ENCODE results near the gene GRPEL1. TPM values are rescaled to one million over a fixed set of nuclear protein-coding genes. Genes with fewer than 3 reads are reported as not detected.

GRPEL1 gene
- total RNA-seq, 1 experiment from 2014 or later = 47.3 TPM

DNA sequence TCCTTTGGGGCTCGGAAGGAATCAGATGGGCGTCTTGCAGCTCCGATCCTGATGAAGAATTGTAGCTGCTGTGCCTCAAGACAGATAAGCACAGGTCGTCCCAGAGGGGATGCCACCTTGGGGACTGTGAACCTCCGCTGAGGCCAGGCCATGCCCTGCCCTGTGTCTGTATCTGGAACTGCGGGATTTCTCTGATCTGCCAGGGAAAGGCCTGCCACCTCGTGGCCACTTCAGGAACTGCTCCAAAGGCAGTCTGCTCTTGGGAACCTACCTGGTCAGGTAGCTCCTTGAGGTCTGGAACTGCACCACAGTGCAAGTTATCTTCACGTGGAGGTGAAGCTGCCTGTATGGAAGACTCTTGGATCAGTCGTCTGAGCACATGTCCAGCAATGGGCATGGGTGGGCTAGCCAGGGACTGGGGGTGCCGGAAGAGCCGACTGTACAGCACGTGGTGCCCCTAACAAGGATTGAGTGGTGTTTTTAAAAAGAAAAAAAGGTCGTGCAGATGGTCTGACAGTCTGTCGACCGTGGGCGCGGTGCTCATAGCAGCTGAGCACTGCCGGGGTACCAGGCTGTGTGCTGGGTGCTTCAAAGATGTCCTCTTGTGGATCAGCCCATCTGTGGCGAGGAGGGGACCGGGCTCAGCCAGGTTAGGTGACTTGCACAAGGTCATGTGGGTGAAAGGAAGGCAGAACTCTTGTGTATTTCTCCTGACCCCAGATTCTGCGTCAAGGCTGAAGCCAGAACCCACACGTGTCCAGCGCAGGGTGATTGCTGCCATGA lies 3.1 kb upstream of the GRPEL1 start:
- Mint-ChIP-seq H3K27ac (ENCODE audit: unreplicated experiment) (peak overlapping the region; percentile 43), H3K4me3 (ENCODE audit: unreplicated experiment) (peak overlapping the region; percentile 22), H3K27me3 (ENCODE audit: insufficient read depth, unreplicated experiment) (no peaks in the 10 kb centered on the region), H3K9me3 (ENCODE audit: unreplicated experiment) (no peaks in the 10 kb centered on the region), H3K36me3 (ENCODE audit: insufficient read depth, unreplicated experiment) (peaks cover 22% of the 10 kb centered on the region), H3K4me1 (ENCODE audit: low read depth, unreplicated experiment) (peaks cover 8% of the 10 kb centered on the region)
- Histone ChIP-seq H3K27me3 (replicated peaks; ENCODE audit: control insufficient read depth, insufficient read depth, low read length) (no peaks in the 10 kb centered on the region), H3K4me3 (ENCODE audit: low read depth, low read length) (no peak overlapping the region), H3K36me3 (ENCODE audit: control insufficient read depth, insufficient read depth, low read length) (no peaks in the 10 kb centered on the region), H3K4me1 (peaks cover 9% of the 10 kb centered on the region; the same call in 1 of the 2 replicates), H3K9me3 (no peaks in the 10 kb centered on the region)
- ChIA-PET POLR2A (no interaction called here), CTCF (interaction anchor here (0.5 to 3.7 kb wide), 26 partner anchors 12 to 1357 kb away, joined by 3 to 39 read pairs (median 4); partner anchors contain the start of genes MRFAP1L1, TADA2B and TBC1D14)
- peak; percentile 92 to 94 for TF ChIP-seq CTCF (IDR thresholded peaks at IDR 0.05; ENCODE audit: insufficient read depth in 1 of 2, low read depth in 1 of 2, low read length in 1 of 2, severe bottlenecking in 1 of 2, unreplicated experiment in 1 of 2)
- peak; percentile 87 to 93 for DNase-seq
- BruUV-seq (replicated peaks) = no TSS peak
- intact Hi-C loops (cut with micrococcal nuclease; ENCODE audit: unreplicated experiment) = loop anchor here (1.0 to 5.0 kb wide), 4 partner anchors 32 to 179 kb away; no protein-coding TSS in a partner anchor

DNA sequence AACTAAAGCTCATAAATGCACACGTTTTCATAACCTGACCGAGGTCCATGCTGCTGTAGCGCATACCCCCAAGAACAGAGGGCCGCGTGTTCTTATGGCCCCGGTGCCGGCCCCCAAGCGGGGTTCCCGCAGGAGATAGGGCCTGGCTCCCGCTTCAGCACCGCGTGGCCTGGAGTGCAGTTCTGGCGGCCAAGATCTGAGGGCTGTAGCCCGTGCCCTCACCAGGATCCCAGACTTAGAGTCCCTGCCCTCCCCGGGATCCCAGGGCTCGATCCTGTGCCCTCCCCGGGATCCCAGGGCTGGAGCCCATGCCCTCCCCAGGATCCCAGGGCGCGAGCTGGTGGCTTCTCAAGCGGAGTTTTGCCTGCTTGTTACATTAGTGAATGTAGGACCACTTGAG lies 1.0 kb upstream of the GRPEL1 start:
- no TSS peak for BruUV-seq (replicated peaks)
- Histone ChIP-seq H3K4me1 (peaks cover 9% of the 10 kb centered on the region; the same call in 1 of the 2 replicates), H3K4me3 (ENCODE audit: low read depth, low read length) (peak overlapping the region; percentile 77), H3K27me3 (replicated peaks; ENCODE audit: control insufficient read depth, insufficient read depth, low read length) (no peaks in the 10 kb centered on the region), H3K9me3 (no peaks in the 10 kb centered on the region), H3K36me3 (ENCODE audit: control insufficient read depth, insufficient read depth, low read length) (peaks cover under 1% of the 10 kb centered on the region; the same call in 1 of the 2 replicates)
- Mint-ChIP-seq H3K4me3 (ENCODE audit: unreplicated experiment) (peak overlapping the region; percentile 90), H3K4me1 (ENCODE audit: low read depth, unreplicated experiment) (peaks cover 14% of the 10 kb centered on the region), H3K9me3 (ENCODE audit: unreplicated experiment) (no peaks in the 10 kb centered on the region), H3K27me3 (ENCODE audit: insufficient read depth, unreplicated experiment) (no peaks in the 10 kb centered on the region), H3K36me3 (ENCODE audit: insufficient read depth, unreplicated experiment) (peaks cover 30% of the 10 kb centered on the region), H3K27ac (ENCODE audit: unreplicated experiment) (peak overlapping the region; percentile 87)
- CTCF ChIA-PET = interaction anchor here (2.4 kb wide), 1 partner anchor 26 kb away, joined by 24 read pairs; the partner anchor contains the start of gene TADA2B
- peak in 1 of 2 experiments; percentile 23 for DNase-seq
- POLR2A ChIA-PET = interaction anchor here (1.0 kb wide), 1 partner anchor 34 kb away, joined by 3 read pairs; no protein-coding TSS in a partner anchor
- intact Hi-C loops (cut with micrococcal nuclease; ENCODE audit: unreplicated experiment) = loop anchor here (1.0 to 2.0 kb wide), 3 partner anchors 25 to 348 kb away; no protein-coding TSS in a partner anchor
- no peak for TF ChIP-seq CTCF (IDR thresholded peaks at IDR 0.05; ENCODE audit: insufficient read depth in 1 of 2, low read depth in 1 of 2, low read length in 1 of 2, severe bottlenecking in 1 of 2, unreplicated experiment in 1 of 2)

- CTCF ChIA-PET = interaction anchor here (0.5 to 2.4 kb wide), 5 partner anchors 14 to 94 kb away, joined by 3 to 24 read pairs (median 4); partner anchors contain the start of gene TADA2B
- POLR2A ChIA-PET = interaction anchor here (0.6 to 2.6 kb wide), 5 partner anchors 25 to 872 kb away, joined by 3 to 27 read pairs (median 5); partner anchors contain the start of genes AFAP1, TADA2B and TBC1D14
- TSS peak; percentile 89 for BruUV-seq (replicated peaks)
- intact Hi-C loops (cut with micrococcal nuclease; ENCODE audit: unreplicated experiment) = loop anchor here (1.0 to 2.0 kb wide), 3 partner anchors 24 to 348 kb away; no protein-coding TSS in a partner anchor
- Mint-ChIP-seq H3K36me3 (ENCODE audit: insufficient read depth, unreplicated experiment) (peaks cover 35% of the 10 kb centered on the region), H3K4me3 (ENCODE audit: unreplicated experiment) (peak overlapping the region; percentile 90), H3K27ac (ENCODE audit: unreplicated experiment) (peak overlapping the region; percentile 87), H3K4me1 (ENCODE audit: low read depth, unreplicated experiment) (peaks cover 14% of the 10 kb centered on the region), H3K9me3 (ENCODE audit: unreplicated experiment) (no peaks in the 10 kb centered on the region), H3K27me3 (ENCODE audit: insufficient read depth, unreplicated experiment) (no peaks in the 10 kb centered on the region)
- Histone ChIP-seq H3K27me3 (replicated peaks; ENCODE audit: control insufficient read depth, insufficient read depth, low read length) (no peaks in the 10 kb centered on the region), H3K4me3 (ENCODE audit: low read depth, low read length) (peak overlapping the region; percentile 77), H3K36me3 (ENCODE audit: control insufficient read depth, insufficient read depth, low read length) (peaks cover 2% of the 10 kb centered on the region; the same call in 1 of the 2 replicates), H3K4me1 (peaks cover 9% of the 10 kb centered on the region; the same call in 1 of the 2 replicates), H3K9me3 (no peaks in the 10 kb centered on the region)
- DNase-seq = no peak
- TF ChIP-seq CTCF (IDR thresholded peaks at IDR 0.05; ENCODE audit: insufficient read depth in 1 of 2, low read depth in 1 of 2, low read length in 1 of 2, severe bottlenecking in 1 of 2, unreplicated experiment in 1 of 2) = no peak
These were observed 497 bp upstream of the GRPEL1 start for GRCh38 chr4:7068279-7068842.

Measured in Caco-2 (cell line).